Measurements from ENCODE around the gene GDPD5. TPM values are rescaled to one million over a fixed set of nuclear protein-coding genes. Genes with fewer than 3 reads are reported as not detected.

Gene GDPD5
- total and polyA plus RNA-seq, 9 of the 15 experiments (the other 6 are each of a cell fraction or from before 2014, with no cell fraction given), result 0.32 to 27.3 (median 8.0) TPM

- TF ChIP-seq, protein P1, sequence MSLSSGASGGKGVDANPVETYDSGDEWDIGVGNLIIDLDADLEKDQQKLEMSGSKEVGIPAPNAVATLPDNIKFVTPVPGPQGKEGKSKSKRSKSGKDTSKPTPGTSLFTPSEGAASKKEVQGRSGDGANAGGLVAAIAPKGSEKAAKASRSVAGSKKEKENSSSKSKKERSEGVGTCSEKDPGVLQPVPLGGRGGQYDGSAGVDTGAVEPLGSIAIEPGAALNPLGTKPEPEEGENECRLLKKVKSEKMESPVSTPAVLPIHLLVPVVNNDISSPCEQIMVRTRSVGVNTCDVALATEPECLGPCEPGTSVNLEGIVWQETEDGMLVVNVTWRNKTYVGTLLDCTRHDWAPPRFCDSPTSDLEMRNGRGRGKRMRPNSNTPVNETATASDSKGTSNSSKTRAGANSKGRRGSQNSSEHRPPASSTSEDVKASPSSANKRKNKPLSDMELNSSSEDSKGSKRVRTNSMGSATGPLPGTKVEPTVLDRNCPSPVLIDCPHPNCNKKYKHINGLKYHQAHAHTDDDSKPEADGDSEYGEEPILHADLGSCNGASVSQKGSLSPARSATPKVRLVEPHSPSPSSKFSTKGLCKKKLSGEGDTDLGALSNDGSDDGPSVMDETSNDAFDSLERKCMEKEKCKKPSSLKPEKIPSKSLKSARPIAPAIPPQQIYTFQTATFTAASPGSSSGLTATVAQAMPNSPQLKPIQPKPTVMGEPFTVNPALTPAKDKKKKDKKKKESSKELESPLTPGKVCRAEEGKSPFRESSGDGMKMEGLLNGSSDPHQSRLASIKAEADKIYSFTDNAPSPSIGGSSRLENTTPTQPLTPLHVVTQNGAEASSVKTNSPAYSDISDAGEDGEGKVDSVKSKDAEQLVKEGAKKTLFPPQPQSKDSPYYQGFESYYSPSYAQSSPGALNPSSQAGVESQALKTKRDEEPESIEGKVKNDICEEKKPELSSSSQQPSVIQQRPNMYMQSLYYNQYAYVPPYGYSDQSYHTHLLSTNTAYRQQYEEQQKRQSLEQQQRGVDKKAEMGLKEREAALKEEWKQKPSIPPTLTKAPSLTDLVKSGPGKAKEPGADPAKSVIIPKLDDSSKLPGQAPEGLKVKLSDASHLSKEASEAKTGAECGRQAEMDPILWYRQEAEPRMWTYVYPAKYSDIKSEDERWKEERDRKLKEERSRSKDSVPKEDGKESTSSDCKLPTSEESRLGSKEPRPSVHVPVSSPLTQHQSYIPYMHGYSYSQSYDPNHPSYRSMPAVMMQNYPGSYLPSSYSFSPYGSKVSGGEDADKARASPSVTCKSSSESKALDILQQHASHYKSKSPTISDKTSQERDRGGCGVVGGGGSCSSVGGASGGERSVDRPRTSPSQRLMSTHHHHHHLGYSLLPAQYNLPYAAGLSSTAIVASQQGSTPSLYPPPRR (CRISPR knock-in tag; IDR thresholded peaks at IDR 0.05; ENCODE audit: borderline replicate concordance), result no peak
- TF ChIP-seq ERF (CRISPR knock-in tag; IDR thresholded peaks at IDR 0.05) (no peak), U2AF1 (optimal IDR thresholded peaks at IDR 0.05; ENCODE audit: low read depth, low read length) (no peak), ZNF175 (CRISPR knock-in tag; IDR thresholded peaks at IDR 0.05; ENCODE audit: low read depth) (no peak), TBL1XR1 (IDR thresholded peaks at IDR 0.05; ENCODE audit: low read length in 2 of 2) (no peak), FOXA3 (CRISPR knock-in tag; conservative IDR thresholded peaks at IDR 0.05 in 1 of 2, IDR thresholded peaks at IDR 0.05 in 1 of 2) (no peak), ZNF740 (CRISPR knock-in tag; IDR thresholded peaks at IDR 0.05) (no peak), ZNF740 (tag; IDR thresholded peaks at IDR 0.05) (no peak), NCOA2 (IDR thresholded peaks at IDR 0.05; ENCODE audit: partially characterized antibody in 2 of 2) (no peak), ARID4B (CRISPR knock-in tag; IDR thresholded peaks at IDR 0.05) (no peak), NCOA6 (IDR thresholded peaks at IDR 0.05) (no peak), GABPA (tag; conservative IDR thresholded peaks at IDR 0.05; ENCODE audit: low read depth) (no peak), KDM2B (CRISPR knock-in tag; IDR thresholded peaks at IDR 0.05) (no peak), PHB (CRISPR knock-in tag; IDR thresholded peaks at IDR 0.05) (no peak), ELF4 (CRISPR knock-in tag; IDR thresholded peaks at IDR 0.05) (no peak), SRSF9 (IDR thresholded peaks at IDR 0.05; ENCODE audit: borderline replicate concordance, low read depth, low read length) (no peak), ZNF75A (CRISPR knock-in tag; IDR thresholded peaks at IDR 0.05) (no peak), SMAD1 (IDR thresholded peaks at IDR 0.05; ENCODE audit: low read depth, low read length, partially characterized antibody) (peak; percentile 38)
Measured at GRCh38 chr11:75554258-75555022, 28.7 kb upstream of the GDPD5 start (continued).
